ENCODE data around the gene ALG2.

- TF ChIP-seq POLR2A (IDR thresholded peaks at IDR 0.05; ENCODE audit: low read depth, low read length) (no peak), TAF1 (IDR thresholded peaks at IDR 0.05; ENCODE audit: low read depth, low read length) (no peak), POLR2AphosphoS5 (IDR thresholded peaks at IDR 0.05; ENCODE audit: low read depth, low read length) (no peak), SPI1 (IDR thresholded peaks at IDR 0.05; ENCODE audit: low read depth, low read length) (no peak), PAX5 (IDR thresholded peaks at IDR 0.05; ENCODE audit: insufficient read depth, low read length, severe bottlenecking) (no peak), POU2F2 (IDR thresholded peaks at IDR 0.05; ENCODE audit: low read depth, low read length) (no peak)
These were observed 499 bp downstream of the ALG2 start for GRCh38 chr9:99221266-99221620.
